Ascending aorta (tissue), 2 donors: Measurements from ENCODE around the gene MYL4. TPM values are rescaled to one million over a fixed set of nuclear protein-coding genes. Genes with fewer than 3 reads are reported as not detected.
"Not testable (repeated sequence)": the region's sequence is repeated elsewhere in the genome, so short reads cannot be mapped to it uniquely, and the experiment has no call there.

Source experiments
- DNase-seq, 2 donors: peaks; one replicate each; pipeline ENCODE4 v3.0.0-alpha.2; 2019; ENCODE audit warnings: low spot score in 2 of 2
- H3K27ac ChIP-seq, 2 donors: fragments of 200-600 bp; sonication (generic); one replicate each; pipeline ENCODE4 v1.5.1; 2016 to 2017; ENCODE audit warnings: mild to moderate bottlenecking in 1 of 2
- H3K27me3 ChIP-seq: fragments of 200-600 bp; sonication (generic); one replicate; pipeline ENCODE4 v1.5.1; 2017
- H3K36me3 ChIP-seq, 2 donors: fragments of 200-600 bp; sonication (generic); one replicate each; pipeline ENCODE4 v1.5.1; 2016
- H3K4me1 ChIP-seq, 2 donors: fragments of 200-600 bp; sonication (generic); one replicate each; pipeline ENCODE4 v1.5.1; 2016 to 2017; ENCODE audit warnings: mild to moderate bottlenecking in 1 of 2
- H3K4me3 ChIP-seq, 2 donors: fragments of 200-600 bp; sonication (generic); one replicate each; pipeline ENCODE4 v1.5.1; 2016 to 2017; ENCODE audit warnings: mild to moderate bottlenecking in 1 of 2
- H3K9me3 ChIP-seq, 2 donors: fragments of 200-600 bp; sonication (generic); one replicate each; pipeline ENCODE4 v1.5.1; 2016
- CTCF ChIP-seq, 3 experiments: fragments of 200-600 bp in 2 of 3; fragments of 450-650 bp in 1 of 3; sonication (generic) in 2 of 3; IDR thresholded peaks; one replicate each; pipeline ENCODE4 v1.5.1; 2016 to 2019; ENCODE audit warnings: antibody characterized with exemption in 3 of 3, mild to moderate bottlenecking in 1 of 3, moderate library complexity in 1 of 3
- intact Hi-C: fragments of 100-400 bp; cut with DNase I; formaldehyde crosslinking; loops from one replicate; pipeline ENCODE4 v1.15.1; 2023
- total RNA-seq: library from RNA; depleted of rRNA; stranded (reverse); fragments of >200 nt; gene quantifications from one replicate; pipeline ENCODE4 v1.1.0, GENCODE V29; 2016

The MYL4 gene
- total RNA-seq, 1 donor from 2014 or later = not detected

GRCh38 chr17:47180337-47180736 is 28.8 kb upstream of the MYL4 start:
- no peaks in the 10 kb centered on the region for H3K27me3 ChIP-seq
- peaks cover 13 to 17% of the 10 kb centered on the region in 2 donors for H3K36me3 ChIP-seq
- peaks cover 0 to 5% of the 10 kb centered on the region in 2 donors for H3K4me1 ChIP-seq
- no peak for DNase-seq
- H3K4me3 ChIP-seq = no peak overlapping the region
- TF ChIP-seq CTCF (IDR thresholded peaks at IDR 0.05) = no peak
- H3K27ac ChIP-seq = no peak overlapping the region
- intact Hi-C loops = no loop called here
- no peaks in the 10 kb centered on the region for H3K9me3 ChIP-seq

GRCh38 chr17:47180988-47181387 is 28.2 kb upstream of the MYL4 start:
- H3K4me3 ChIP-seq, DNase-seq, H3K4me1 ChIP-seq, H3K27me3 ChIP-seq, H3K9me3 ChIP-seq, intact Hi-C loops, H3K27ac ChIP-seq: not testable (repeated sequence)
- H3K36me3 ChIP-seq = peaks cover 13% of the 10 kb centered on the region in 2 donors

GRCh38 chr17:47184681-47185080 is 24.5 kb upstream of the MYL4 start:
- H3K4me1 ChIP-seq = peaks cover 13 to 15% of the 10 kb centered on the region in 2 donors
- H3K27ac ChIP-seq = no peak overlapping the region

GRCh38 chr17:47188271-47188875 is 20.8 kb upstream of the MYL4 start:
- no peaks in the 10 kb centered on the region for H3K27me3 ChIP-seq
- no peaks in the 10 kb centered on the region for H3K36me3 ChIP-seq
- H3K27ac ChIP-seq = peak overlapping the region; percentile 95
- peak overlapping the region; percentile 92 to 96 for H3K4me3 ChIP-seq
- peaks cover 12 to 13% of the 10 kb centered on the region in 2 donors for H3K4me1 ChIP-seq
- no peak for TF ChIP-seq CTCF (IDR thresholded peaks at IDR 0.05)
- H3K9me3 ChIP-seq = no peaks in the 10 kb centered on the region
- DNase-seq = no peak
- intact Hi-C loops = no loop called here

More at GRCh38 chr17:47184681-47185080, 24.5 kb upstream of the MYL4 start:
- TF ChIP-seq CTCF (IDR thresholded peaks at IDR 0.05) = no peak
- intact Hi-C loops = no loop called here
- H3K27me3 ChIP-seq = no peaks in the 10 kb centered on the region
- DNase-seq = no peak
- H3K4me3 ChIP-seq = peak overlapping the region in 1 of 2 donors; percentile 16
- H3K36me3 ChIP-seq = peaks cover 3% of the 10 kb centered on the region in 2 donors
- H3K9me3 ChIP-seq = no peaks in the 10 kb centered on the region

DNA sequence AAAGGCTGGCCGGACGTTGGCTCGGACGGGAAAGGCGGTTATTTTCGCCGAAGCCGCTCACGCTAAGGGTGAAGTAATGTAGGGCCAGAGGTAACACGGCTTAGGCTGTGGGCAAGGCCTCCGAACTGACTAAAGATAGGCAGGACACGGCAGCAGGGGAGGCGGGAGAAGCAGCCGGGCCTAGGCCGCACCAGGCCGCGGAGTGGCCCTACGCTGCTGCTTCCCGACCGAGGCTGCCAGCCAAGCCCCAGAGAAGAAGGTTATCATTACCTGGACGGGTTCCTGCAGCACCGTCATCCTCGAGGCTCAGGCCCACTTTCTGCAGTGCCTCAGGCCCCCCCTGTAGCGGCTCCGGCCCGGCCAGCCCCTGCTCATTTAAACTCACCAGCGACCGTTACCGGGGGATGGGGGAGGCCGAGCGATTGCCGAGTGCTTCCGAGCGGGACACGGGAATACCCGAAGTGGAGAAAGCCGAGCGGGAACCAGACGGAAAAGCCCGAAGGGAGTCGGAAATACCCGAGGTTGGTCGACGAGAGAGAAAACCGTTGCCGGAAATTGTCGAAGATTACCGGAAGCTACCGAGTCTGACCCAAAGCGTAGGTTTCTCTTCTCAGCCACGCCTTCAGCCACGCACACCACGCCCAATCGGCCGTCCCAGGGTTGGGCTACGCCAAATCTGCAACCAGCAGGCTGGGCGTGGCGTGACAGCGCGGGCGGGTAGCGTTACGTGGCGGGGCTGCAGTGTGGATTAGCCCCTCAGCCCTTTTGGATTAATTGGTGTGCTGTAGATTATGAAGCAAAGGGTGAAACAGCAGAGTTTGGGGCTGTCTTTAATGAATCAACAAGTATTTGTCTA is 20.0 kb upstream of the MYL4 start, which contains the start of gene CDC27:
TSS of gene CDC27 (minus strand) at position 420 of the 856 bp plus-strand sequence. CDS start at position 297, 123 bp downstream.
- Histone ChIP-seq H3K27me3 (no peaks in the 10 kb centered on the region), H3K9me3 (no peaks in the 10 kb centered on the region), H3K4me1 (peaks cover 10 to 13% of the 10 kb centered on the region in 2 donors), H3K36me3 (no peaks in the 10 kb centered on the region), H3K27ac (peak within 1 kb of the TSS; percentile 95), H3K4me3 (peak within 1 kb of the TSS; percentile 92 to 96)
- no peak for TF ChIP-seq CTCF (IDR thresholded peaks at IDR 0.05)
- peak; percentile 95 to 100 for DNase-seq
- intact Hi-C loops = loop anchor here (1.0 kb wide), 1 partner anchor 36 kb away; no protein-coding TSS in a partner anchor
